Calu3 (cell line): ENCODE data around the gene TNP2. TPM values are rescaled to one million over a fixed set of nuclear protein-coding genes. Genes with fewer than 3 reads are reported as not detected.
"Not testable (repeated sequence)": the region's sequence is repeated elsewhere in the genome, so short reads cannot be mapped to it uniquely, and the experiment has no call there.

Experiments
- BruUV-seq: library from RNA; stranded (reverse); fragments of 400-500 nt; replicated peaks from 2 replicates; lab custom pipeline; 2021; lab: Mats Ljungman, UMichigan
- CTCF ChIA-PET: fragments of 300-600 bp; sonication (Branson Sonifier 250); formaldehyde crosslinking; loops from one replicate; lab custom pipeline; 2022; ENCODE audit warnings: antibody characterized with exemption; lab: Charles Lee
- DNase-seq: peaks from one replicate; pipeline ENCODE4 v3.0.0; 2022
- H3K27ac Mint-ChIP-seq: one replicate; pipeline ENCODE4 v1.8.0; 2022; ENCODE audit warnings: mixed read lengths; ENCODE audit not compliant: unreplicated experiment
- H3K27me3 Mint-ChIP-seq: one replicate; pipeline ENCODE4 v1.8.0; 2022; ENCODE audit warnings: mixed read lengths; ENCODE audit not compliant: unreplicated experiment
- H3K36me3 Mint-ChIP-seq: one replicate; pipeline ENCODE4 v1.8.0; 2022; ENCODE audit warnings: mild to moderate bottlenecking, moderate library complexity, mixed read lengths; ENCODE audit not compliant: insufficient read depth, unreplicated experiment
- H3K4me1 Mint-ChIP-seq: one replicate; pipeline ENCODE4 v1.8.0; 2022; ENCODE audit warnings: mild to moderate bottlenecking, low read depth, mixed read lengths; ENCODE audit not compliant: unreplicated experiment
- H3K4me3 Mint-ChIP-seq: one replicate; pipeline ENCODE4 v1.8.0; 2022; ENCODE audit warnings: mild to moderate bottlenecking, low read depth, moderate library complexity, mixed read lengths; ENCODE audit not compliant: unreplicated experiment
- H3K9me3 Mint-ChIP-seq: one replicate; pipeline ENCODE4 v1.8.0; 2022; ENCODE audit warnings: low read depth, mixed read lengths; ENCODE audit not compliant: unreplicated experiment
- intact Hi-C: fragments of 100-400 bp; cut with micrococcal nuclease; formaldehyde crosslinking; loops from one replicate; pipeline ENCODE4 v1.10.0; 2022; ENCODE audit not compliant: unreplicated experiment
- total RNA-seq: library from RNA; stranded (reverse); gene quantifications from 2 replicates; pipeline ENCODE4 v1.2.3, GENCODE V29; 2022
- TF ChIP-seq, protein P1 (sequence below): fragments of 200-600 bp; IDR thresholded peaks from one replicate; pipeline ENCODE4 v1.8.0; 2022; ENCODE audit warnings: antibody characterized with exemption; ENCODE audit not compliant: unreplicated experiment

The TNP2 gene
- total RNA-seq, 1 experiment from 2014 or later: not detected

DNA sequence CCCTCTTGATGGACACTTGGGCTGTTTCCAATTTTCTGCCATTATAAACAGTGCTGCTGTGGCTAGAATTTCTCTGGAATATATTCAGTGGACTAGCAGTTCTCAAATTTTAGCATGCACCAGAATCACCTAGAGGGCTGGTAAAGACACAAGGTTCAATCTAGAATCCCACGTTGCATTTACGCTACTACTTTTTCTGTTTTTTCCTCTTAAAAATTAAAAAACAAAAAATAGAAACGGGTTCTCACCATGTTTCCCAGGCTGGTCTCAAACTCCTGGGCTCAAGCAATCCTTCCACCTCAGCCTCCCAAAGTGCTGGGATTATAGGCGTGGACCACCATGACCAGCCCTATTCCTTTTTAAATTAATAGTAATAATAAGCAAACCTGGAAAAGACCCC is 26.5 kb upstream of the TNP2 start:
- no peaks in the 10 kb centered on the region for H3K9me3 Mint-ChIP-seq
- peaks cover 13% of the 10 kb centered on the region for H3K4me1 Mint-ChIP-seq
- no peak overlapping the region for H3K27ac Mint-ChIP-seq
- intact Hi-C loops: loop anchor here (5.0 kb wide), 1 partner anchor 38 kb away; the partner anchor contains the start of gene SOCS1
- peaks cover 26% of the 10 kb centered on the region for H3K27me3 Mint-ChIP-seq
- no peak for DNase-seq
- no TSS peak for BruUV-seq
- TF ChIP-seq, protein P1, sequence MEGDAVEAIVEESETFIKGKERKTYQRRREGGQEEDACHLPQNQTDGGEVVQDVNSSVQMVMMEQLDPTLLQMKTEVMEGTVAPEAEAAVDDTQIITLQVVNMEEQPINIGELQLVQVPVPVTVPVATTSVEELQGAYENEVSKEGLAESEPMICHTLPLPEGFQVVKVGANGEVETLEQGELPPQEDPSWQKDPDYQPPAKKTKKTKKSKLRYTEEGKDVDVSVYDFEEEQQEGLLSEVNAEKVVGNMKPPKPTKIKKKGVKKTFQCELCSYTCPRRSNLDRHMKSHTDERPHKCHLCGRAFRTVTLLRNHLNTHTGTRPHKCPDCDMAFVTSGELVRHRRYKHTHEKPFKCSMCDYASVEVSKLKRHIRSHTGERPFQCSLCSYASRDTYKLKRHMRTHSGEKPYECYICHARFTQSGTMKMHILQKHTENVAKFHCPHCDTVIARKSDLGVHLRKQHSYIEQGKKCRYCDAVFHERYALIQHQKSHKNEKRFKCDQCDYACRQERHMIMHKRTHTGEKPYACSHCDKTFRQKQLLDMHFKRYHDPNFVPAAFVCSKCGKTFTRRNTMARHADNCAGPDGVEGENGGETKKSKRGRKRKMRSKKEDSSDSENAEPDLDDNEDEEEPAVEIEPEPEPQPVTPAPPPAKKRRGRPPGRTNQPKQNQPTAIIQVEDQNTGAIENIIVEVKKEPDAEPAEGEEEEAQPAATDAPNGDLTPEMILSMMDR: no peak
- H3K4me3 Mint-ChIP-seq: no peak overlapping the region
- no peaks in the 10 kb centered on the region for H3K36me3 Mint-ChIP-seq
- CTCF ChIA-PET: no interaction called here

DNA sequence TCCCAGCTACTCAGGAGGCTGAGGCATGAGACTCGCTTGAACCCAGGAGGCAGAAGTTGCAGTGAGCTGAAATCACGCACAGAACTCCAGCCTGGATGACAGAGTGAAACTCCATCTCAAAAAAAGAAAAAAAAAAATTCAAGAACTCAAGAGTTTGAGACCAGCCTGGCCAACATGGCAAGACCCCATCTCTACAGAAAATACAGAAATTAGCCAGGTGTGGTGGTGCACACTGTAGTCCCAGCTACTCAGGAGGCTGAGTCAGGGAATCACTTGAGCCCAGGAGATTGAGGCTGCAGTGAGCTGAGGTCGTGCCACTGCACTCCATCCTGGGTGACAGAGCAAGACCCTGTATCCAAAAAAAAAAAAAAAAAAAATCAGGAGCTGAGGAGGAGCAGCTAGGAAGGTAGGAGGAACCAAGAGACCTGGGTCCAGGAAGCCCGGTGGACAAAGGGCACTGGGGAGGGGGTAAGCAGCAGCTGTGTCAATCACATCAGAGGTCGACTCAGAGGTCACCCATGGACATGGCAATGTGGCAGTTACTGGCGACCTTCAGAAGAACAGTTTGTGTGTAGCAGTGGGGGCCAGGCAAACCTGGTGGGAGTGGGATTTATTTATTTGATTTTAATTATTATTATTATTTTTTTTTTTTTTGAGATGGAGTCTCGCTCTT is 23.1 kb upstream of the TNP2 start:
- H3K4me3 Mint-ChIP-seq: no peak overlapping the region

GRCh38 chr16:11291091-11291703 is 22.1 kb upstream of the TNP2 start:
- H3K4me3 Mint-ChIP-seq: no peak overlapping the region
- CTCF ChIA-PET: no interaction called here
- no peaks in the 10 kb centered on the region for H3K4me1 Mint-ChIP-seq
- H3K36me3 Mint-ChIP-seq: no peaks in the 10 kb centered on the region
- no peak for DNase-seq
- no peak overlapping the region for H3K27ac Mint-ChIP-seq
- BruUV-seq: no TSS peak
- TF ChIP-seq, protein P1: no peak
- H3K9me3 Mint-ChIP-seq: no peaks in the 10 kb centered on the region
- intact Hi-C loops: no loop called here
- peaks cover 66% of the 10 kb centered on the region for H3K27me3 Mint-ChIP-seq

More for the DNA sequence above, 23.1 kb upstream of the TNP2 start:
- Mint-ChIP-seq H3K36me3 (no peaks in the 10 kb centered on the region), H3K4me1 (peaks cover 6% of the 10 kb centered on the region), H3K27me3 (peaks cover 61% of the 10 kb centered on the region), H3K9me3 (no peaks in the 10 kb centered on the region), H3K27ac (no peak overlapping the region)
- intact Hi-C loops: no loop called here
- DNase-seq: no peak
- no TSS peak for BruUV-seq
- TF ChIP-seq, protein P1: no peak
- CTCF ChIA-PET: no interaction called here

DNA sequence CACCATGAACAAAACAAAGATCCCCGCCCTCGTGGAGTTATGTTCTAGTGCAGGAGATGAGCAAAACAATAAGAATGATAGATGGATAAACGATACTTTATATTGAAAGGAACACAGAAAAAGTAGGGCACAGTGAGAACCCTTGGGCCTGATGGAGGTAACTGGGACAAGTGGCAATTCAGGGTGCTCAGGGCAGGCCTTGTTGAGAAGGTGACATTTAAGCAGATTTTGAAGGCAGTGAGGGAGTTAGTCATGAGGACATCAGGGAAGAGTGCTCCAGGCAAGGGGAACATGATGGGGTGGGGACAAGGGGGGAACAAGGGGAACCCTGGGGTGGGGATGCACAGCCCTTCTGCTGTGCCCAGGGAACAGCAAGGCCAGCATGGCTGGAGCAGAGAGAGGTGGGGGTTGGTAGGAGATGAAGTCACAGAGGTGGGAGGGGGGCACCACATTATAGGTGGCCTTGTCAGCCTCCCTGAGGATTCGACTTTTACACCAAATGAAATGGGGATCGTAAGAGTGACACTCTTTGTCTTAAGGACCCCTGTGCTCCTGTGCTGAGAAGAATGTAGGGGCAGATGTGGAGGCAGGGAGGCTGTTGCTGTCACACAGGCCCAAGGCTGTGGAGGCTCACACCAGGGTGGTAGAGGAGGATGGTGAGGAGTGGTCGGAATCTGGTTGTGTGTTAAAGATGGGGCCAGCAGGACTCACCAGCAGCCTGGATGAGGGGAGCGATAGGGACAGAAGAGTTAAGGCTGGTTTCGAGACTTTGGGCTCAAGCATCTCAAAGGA is 21.2 kb upstream of the TNP2 start:
- CTCF ChIA-PET: no interaction called here
- H3K27me3 Mint-ChIP-seq: peaks cover 74% of the 10 kb centered on the region
- DNase-seq: no peak
- no peaks in the 10 kb centered on the region for H3K9me3 Mint-ChIP-seq
- BruUV-seq: no TSS peak
- H3K36me3 Mint-ChIP-seq: no peaks in the 10 kb centered on the region
- H3K27ac Mint-ChIP-seq: no peak overlapping the region
- intact Hi-C loops: no loop called here
- TF ChIP-seq, protein P1: no peak
- no peak overlapping the region for H3K4me3 Mint-ChIP-seq
- H3K4me1 Mint-ChIP-seq: no peaks in the 10 kb centered on the region

- H3K9me3 Mint-ChIP-seq, CTCF ChIA-PET, H3K4me1 Mint-ChIP-seq, DNase-seq, BruUV-seq, H3K27ac Mint-ChIP-seq, intact Hi-C loops, H3K4me3 Mint-ChIP-seq, H3K36me3 Mint-ChIP-seq: not testable (repeated sequence)
- H3K27me3 Mint-ChIP-seq: peaks cover 79% of the 10 kb centered on the region
Observed at GRCh38 chr16:11289696-11290095, 20.6 kb upstream of the TNP2 start.
